D721Med (cell line): ENCODE results near the gene PHACTR2.

ENCODE experiments used
- DNase-seq: peaks from one replicate; pipeline ENCODE4 v3.0.0; 2011; ENCODE audit warnings: low spot score; ENCODE audit not compliant: insufficient read length
- FAIRE-seq: peaks from 2 replicates; lab custom pipeline; 2011; peaks lifted over from hg19 to GRCh38; lab: Jason Lieb, UNC
- CTCF ChIP-seq: IDR thresholded peaks from 2 replicates; pipeline ENCODE4 v1.5.1; 2012; ENCODE audit warnings: mild to moderate bottlenecking, control low read depth; ENCODE audit not compliant: insufficient read depth; ENCODE audit errors: missing control alignments

The PHACTR2 gene

GRCh38 chr6:143676437-143677045, 1.2 kb upstream of the PHACTR2 start:
- FAIRE-seq = no peak
- TF ChIP-seq CTCF = no peak
- DNase-seq = no peak

DNA sequence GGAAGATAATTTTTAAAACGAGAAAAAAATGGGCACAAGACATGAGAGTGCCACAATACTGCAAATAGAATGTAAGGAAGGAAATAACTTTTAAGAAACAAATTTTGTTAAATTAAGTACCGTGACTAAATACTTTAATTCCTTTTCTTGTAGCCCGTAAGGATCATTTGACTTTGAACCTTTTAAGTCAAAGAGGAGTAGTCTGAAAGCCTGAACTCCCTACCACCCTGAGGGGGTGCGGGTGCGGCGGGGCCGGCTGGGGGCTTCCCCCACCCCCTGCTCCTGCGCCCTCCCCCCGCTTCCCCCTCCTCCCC, 231 bp upstream of the PHACTR2 start:
- DNase-seq (no peak), FAIRE-seq (no peak)
- TF ChIP-seq CTCF = no peak

GRCh38 chr6:143679041-143679440, 1.3 kb downstream of the PHACTR2 start:
- no peak for TF ChIP-seq CTCF
- no peak for FAIRE-seq
- no peak for DNase-seq

GRCh38 chr6:143680141-143680540, 2.4 kb downstream of the PHACTR2 start:
- DNase-seq (no peak), FAIRE-seq (no peak)
- no peak for TF ChIP-seq CTCF

DNA sequence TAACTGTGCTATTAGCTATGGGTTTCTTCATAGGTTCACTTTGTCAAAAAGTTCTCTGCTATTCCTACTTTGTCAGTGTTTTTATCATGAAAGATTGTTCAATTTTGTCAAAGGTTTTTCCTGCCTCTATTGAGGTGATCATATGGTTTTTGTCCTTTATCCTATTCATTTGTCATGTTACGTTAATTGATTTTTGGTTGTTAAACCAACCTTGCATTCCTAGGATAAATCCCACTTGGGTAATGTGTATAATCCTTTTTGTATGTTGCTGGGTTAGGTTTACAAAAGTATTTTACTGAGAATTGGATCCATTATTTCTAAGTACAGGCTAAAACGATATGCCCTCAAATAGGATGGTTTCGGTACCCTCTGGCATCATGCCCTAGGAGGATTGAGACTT, 5.0 kb downstream of the PHACTR2 start:
- no peak for DNase-seq
- no peak for TF ChIP-seq CTCF
- FAIRE-seq = no peak

DNA sequence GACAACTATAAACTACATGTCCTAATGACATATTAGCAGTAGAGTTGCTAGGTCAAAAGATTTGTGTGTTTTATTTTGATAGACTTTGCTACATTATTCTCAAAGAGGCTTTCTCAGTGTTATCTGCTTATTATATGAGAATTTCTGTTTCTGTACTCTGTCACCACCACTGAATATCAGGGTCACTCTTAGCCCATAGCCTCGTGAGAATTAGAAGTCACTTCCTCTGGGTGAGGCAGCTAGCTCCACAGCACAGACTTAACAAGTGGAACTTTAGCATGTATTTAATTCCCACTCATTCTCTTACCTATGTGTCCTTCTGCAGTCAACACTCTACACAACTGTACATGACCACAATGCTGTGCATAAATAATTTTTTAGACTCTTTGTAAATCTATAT, 6.7 kb downstream of the PHACTR2 start:
- FAIRE-seq = no peak
- DNase-seq = no peak
- no peak for TF ChIP-seq CTCF

- no peak for TF ChIP-seq CTCF
- DNase-seq = no peak
- no peak for FAIRE-seq
Observed at GRCh38 chr6:143685653-143686052, 7.9 kb downstream of the PHACTR2 start.
